ELR (cell line): ENCODE measurements around the gene PDE11A.
A peak's percentile ranks its signal among the peaks of the same experiment; 100 is the strongest.

Source experiments
- DNase-seq: peaks from one replicate; pipeline ENCODE4 v3.0.0-alpha.2; 2015; ENCODE audit warnings: low read depth

Gene PDE11A

DNA sequence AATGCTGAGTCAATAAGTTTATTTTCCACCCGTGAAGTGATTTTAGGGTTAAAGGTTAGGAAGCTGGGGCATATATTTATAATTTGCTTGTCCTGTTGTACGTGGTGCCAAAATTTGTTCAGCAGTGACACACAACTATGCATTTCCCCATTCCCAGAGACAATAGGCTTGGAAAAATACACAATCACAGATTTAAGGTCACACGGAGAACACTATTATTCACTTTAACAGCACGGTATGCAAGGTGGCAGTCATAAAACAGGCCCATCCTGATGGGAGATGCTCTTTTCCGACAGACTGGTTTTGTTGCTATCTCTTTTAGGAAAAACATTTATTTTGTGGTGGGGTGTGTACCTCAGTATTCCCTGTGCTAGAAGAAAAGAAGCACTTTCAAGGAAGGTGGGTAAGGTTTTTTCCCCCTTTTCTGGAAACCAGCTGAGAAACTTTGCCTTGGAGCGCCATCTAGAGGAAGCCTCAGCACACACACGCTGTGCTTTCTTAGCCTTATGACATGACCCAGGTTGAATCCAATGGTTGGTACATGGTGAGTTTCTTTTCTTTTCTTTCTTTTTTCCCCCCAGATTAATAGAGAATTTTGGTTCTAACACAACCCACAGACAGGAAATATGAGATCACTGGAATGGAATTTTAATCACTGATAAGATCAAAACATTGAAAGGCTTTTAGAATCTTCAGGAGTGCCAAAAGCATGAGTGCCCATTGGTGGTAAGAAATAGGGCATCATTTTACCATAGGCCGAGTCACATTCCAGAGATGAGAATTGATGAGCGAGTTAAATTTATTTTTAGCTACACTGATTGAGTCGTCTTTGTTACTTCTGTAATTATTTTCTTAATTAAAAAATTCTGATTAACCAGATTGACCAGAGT, 347.9 kb downstream of the PDE11A start:
- peak; percentile 63 for DNase-seq

DNA sequence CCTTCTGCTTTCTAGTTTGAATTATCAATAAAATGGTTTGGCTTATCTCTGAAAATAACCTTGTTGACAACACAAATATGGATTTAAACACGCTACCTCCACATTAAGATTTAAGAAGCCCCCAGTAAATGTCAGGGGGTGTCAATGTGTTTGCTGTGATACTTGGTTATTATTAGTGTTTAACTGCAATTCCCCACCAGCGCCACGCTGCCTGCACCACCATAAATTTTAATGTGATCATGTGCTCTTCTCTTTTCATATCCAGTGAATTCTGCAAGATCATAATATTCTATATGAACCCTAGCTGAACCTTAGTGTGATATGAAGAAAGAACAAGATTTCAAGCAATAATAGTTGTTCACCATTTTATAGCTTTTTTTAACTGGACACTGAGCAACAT, 349.3 kb downstream of the PDE11A start:
- no peak for DNase-seq

GRCh38 chr2:177721818-177722567, 350.6 kb downstream of the PDE11A start:
- no peak for DNase-seq

- DNase-seq = no peak
These were observed 351.5 kb downstream of the PDE11A start for GRCh38 chr2:177721087-177721486.

GRCh38 chr2:177717831-177718618, 354.6 kb downstream of the PDE11A start:
- peak; percentile 18 for DNase-seq

DNA sequence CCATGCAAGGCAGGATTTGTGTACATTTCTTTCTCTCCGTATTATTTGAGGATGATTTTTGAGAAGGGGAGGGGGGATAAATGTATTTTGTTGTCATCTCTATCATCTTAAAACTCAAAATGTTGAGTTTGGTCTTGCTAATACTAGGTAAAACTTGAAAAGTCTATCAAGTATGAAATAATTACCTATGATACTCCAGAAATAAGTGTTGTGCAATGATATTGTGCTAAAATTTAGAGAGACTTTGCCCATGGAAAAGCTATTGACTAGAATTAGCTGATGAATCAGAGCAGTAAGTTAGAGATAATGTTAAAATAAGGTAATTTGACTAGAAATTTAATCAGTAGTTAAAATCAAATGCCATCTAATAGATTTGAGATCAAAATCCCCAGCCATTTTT, 356.1 kb downstream of the PDE11A start:
- DNase-seq = no peak

- DNase-seq = no peak
These were observed 356.8 kb downstream of the PDE11A start for GRCh38 chr2:177715771-177716170.

GRCh38 chr2:177714704-177715103, 357.9 kb downstream of the PDE11A start:
- no peak for DNase-seq

GRCh38 chr2:177712462-177712861, 360.1 kb downstream of the PDE11A start:
- no peak for DNase-seq

DNA sequence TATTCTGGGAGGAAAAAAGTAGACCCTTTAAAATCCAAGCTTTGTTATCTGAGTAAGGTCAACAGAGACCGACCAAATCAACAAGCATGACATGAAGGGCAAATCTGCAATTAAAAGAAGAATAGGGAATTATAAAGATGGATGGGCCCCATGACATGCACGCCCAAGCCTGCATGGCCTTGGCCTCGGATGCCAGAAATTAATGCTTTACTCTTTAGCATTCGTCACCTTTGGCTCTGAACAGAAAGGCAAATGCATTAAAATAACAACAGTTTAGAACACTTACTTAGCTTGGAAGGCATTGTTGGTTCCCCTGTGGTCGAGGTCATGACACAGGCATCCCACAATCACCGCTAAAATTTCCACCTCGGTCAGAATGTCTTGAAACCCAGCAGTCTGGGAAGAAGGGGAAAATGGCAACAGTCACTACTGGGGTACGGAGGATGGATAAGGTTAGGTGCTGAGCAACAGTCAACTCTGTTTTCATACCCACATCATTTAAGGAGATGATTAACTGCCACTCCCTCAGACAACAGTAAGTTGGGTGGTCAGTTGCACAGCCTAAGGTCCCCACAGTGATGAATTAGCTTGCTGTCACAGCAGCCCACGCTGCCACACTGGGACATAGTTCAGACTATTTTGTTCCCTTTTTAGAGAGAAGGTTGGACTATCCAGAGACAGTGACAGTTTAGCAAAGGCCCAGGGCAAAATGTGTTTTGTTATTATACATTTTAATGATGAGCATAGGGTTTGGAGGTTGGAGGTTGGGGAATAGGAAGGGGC, 360.9 kb downstream of the PDE11A start:
- no peak for DNase-seq

GRCh38 chr2:177710889-177711288, 361.7 kb downstream of the PDE11A start:
- DNase-seq = no peak

GRCh38 chr2:177709986-177710401, 362.6 kb downstream of the PDE11A start:
- DNase-seq = no peak

DNA sequence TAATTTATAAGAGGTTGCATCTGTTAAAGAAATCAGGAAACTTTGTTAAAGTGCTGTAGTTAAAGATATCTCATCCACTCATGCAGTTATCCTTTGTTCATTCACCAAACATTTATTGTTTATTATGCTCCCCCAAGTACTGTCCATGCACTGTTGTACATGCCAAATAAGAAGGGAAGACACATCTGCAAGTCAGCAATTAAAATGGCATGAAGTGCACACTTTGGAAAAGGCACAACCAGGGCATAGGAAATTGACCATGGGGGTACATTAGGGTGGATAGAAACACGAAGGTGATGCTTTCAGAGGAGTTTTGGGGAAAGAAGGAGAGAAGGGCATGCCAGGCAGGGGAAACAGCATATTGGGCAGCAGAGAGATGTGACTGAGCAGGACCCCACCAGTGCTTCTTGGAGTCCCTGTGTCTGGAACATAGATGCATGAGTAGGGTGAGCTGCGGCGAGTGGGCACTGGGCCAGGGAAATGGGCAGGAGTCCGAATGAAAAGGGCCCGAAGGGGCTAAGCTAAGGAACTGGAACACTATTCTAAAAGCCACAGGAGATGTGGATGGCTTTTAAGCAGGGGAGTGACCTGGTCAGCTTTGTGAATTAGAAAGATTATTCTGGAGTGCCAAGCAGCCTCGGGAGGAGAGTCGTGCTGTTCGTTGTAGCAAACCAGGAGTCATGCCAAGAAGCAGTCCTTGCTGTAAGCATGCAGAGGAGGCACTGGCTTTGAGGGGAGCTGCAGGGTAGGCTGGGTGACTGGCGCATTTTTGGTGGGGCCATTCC, 363.7 kb downstream of the PDE11A start:
- DNase-seq = no peak

- no peak for DNase-seq
These were observed 364.5 kb downstream of the PDE11A start for GRCh38 chr2:177708106-177708505.

DNA sequence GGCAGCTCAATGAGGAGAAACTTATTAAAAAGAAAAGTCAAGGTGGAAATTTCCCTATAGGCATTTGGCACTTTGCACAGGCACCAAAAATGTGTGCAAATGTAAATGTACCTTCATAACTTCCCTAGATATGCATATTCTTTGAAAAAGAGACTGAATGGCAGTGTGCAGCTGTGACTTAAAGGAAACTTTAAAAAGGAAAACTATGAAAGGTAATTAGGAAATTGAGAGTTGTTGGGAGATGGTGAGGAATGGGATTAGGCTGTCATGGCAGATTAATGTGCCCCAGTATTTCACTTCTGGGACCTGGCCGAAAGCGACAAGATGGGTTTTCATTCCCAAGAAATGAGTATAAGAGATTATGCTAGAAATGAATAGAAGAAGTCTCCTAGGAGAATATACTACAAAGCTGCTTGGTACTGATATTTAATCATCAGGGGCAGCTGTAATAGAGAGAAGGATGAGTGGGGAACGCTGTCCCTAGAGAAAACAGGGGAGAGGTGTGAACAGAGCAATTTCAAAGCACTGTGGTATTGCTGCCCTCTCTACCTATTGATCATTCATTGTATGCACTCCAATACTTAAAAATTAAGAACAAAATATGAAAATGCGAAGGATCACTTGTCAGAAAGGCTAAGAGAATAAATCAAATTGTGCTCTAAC, 366.9 kb downstream of the PDE11A start:
- no peak for DNase-seq

DNA sequence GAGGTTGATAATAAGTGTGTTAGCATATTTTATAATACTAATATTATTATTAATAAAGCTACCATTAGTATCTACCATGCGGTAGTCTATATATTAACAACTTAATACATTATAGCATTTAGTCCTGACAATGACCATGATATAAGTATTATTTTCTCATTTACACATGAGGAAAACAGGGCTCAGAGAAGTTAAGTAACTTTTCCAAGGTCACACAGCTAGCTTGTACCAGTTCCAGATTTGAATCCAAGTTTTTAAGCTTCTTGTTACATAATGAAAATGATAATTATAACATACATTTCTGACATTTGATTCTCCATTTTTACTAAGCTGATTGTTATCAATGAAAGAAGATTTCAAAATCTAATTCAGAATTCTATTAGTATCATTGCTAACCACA, 369.4 kb downstream of the PDE11A start:
- DNase-seq = no peak

DNA sequence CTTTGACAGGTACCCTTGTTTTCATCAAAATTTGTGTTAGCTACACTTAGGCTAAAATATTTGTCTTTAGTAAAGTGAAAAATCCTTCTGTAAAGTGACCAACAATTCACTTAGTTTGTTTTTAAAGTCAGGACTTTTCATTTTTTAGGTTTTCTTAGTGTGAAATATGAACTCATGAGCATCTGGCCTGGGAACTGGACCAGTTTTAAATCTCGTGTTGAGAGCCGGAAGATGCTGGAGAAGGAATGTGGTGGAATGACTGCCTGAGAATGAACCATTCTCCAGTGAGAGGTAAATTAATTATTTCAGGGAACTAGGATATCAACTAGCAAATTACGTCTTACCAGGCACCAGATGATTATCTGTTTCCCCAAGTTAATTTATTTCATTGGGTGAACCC, 374.3 kb downstream of the PDE11A start:
- no peak for DNase-seq

- DNase-seq = no peak
These were observed 378.2 kb downstream of the PDE11A start for GRCh38 chr2:177694348-177694747.

- no peak for DNase-seq
These were observed 378.8 kb downstream of the PDE11A start for GRCh38 chr2:177693658-177694339.
